ENCODE results near the gene NUFIP1.
"Not testable (repeated sequence)": the region's sequence is repeated elsewhere in the genome, so short reads cannot be mapped to it uniquely, and the experiment has no call there.

NUFIP1 gene

GRCh38 chr13:44902738-44903137, 86.5 kb downstream of the NUFIP1 start:
- no peak overlapping the region for H3K4me3 ChIP-seq (replicated peaks in 1 of 2; ENCODE audit: low read depth in 2 of 2, low read length in 2 of 2)
- TF ChIP-seq CTCF (IDR thresholded peaks at IDR 0.05; ENCODE audit: low read depth, low read length) = no peak
- no peak for DNase-seq (ENCODE audit: low read depth in 2 of 2)

- no peak for TF ChIP-seq CTCF (IDR thresholded peaks at IDR 0.05; ENCODE audit: low read depth, low read length)
- no peak overlapping the region for H3K4me3 ChIP-seq (replicated peaks in 1 of 2; ENCODE audit: low read depth in 2 of 2, low read length in 2 of 2)
- DNase-seq (ENCODE audit: low read depth in 2 of 2) = no peak
Observed at GRCh38 chr13:44899967-44900366, 89.3 kb downstream of the NUFIP1 start.

DNA sequence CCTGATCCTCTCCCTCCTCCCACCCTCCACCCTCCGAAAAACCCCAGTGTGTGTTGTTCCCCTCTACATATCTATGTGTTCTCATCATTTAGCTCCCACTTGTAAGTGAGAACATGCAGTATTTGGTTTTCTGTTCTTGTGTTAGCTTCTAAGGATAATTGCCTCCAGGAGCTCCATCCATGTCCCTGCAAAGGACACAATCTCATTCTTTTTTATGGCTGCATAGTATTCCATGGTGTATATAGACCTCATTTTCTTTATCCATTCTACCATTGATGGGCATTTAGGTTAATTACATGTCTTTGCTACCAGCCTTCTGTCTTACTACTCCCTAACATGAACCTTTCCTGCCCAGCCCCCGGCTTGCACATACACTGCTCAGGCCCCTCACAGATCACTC, 91.0 kb downstream of the NUFIP1 start:
- not testable (repeated sequence) for H3K4me3 ChIP-seq (replicated peaks in 1 of 2; ENCODE audit: low read depth in 2 of 2, low read length in 2 of 2); DNase-seq (ENCODE audit: low read depth in 2 of 2)

GRCh38 chr13:44895953-44896335, 93.3 kb downstream of the NUFIP1 start:
- no peak for DNase-seq (ENCODE audit: low read depth in 2 of 2)
- no peak for TF ChIP-seq CTCF (IDR thresholded peaks at IDR 0.05; ENCODE audit: low read depth, low read length)
- H3K4me3 ChIP-seq (replicated peaks in 1 of 2; ENCODE audit: low read depth in 2 of 2, low read length in 2 of 2) = no peak overlapping the region

- DNase-seq (ENCODE audit: low read depth in 2 of 2) = no peak
- TF ChIP-seq CTCF (IDR thresholded peaks at IDR 0.05; ENCODE audit: low read depth, low read length) = no peak
- no peak overlapping the region for H3K4me3 ChIP-seq (replicated peaks in 1 of 2; ENCODE audit: low read depth in 2 of 2, low read length in 2 of 2)
Observed at GRCh38 chr13:44895264-44895952, 93.9 kb downstream of the NUFIP1 start.

DNA sequence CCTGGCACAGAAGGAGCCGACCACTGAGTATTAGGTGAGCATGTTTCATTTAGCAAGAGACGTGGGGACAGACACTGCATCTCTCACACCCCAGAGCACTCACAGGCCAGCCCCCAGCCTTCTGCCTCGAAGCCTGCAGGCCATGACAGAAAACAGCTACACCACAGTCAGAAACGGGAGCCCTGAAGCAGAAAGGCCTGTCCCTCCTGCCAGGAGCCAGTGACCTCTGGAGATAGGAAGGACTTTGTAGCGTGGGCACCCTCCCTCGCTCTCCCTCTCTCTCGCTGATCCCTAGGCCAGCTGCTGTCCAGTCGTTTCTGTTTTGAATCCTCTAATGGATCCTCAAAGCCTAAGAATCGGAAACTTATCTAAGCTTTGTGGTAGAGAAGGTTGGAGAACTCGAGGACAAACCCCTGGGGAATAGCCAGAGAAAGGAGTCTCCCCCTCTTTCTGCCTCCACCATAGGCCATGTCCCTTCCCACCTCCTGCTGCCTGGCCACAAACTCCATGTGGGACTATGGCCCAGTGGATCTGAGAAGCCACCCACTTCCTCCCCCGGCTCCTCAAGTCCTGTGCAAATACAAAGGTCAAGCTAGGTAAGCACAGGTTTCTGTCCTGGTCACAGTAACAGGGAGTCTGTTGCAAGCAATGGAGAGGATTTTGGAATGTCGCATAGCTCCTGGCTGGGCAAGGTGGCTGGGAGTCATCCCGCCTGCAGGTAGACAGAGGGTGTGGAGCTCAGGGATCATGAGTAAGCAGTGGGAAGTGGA, 95.1 kb downstream of the NUFIP1 start:
- TF ChIP-seq CTCF (IDR thresholded peaks at IDR 0.05; ENCODE audit: low read depth, low read length) = no peak
- no peak overlapping the region for H3K4me3 ChIP-seq (replicated peaks in 1 of 2; ENCODE audit: low read depth in 2 of 2, low read length in 2 of 2)
- DNase-seq (ENCODE audit: low read depth in 2 of 2) = no peak
